HepG2 (cell line): ENCODE data around the gene EYA2. TPM values are rescaled to one million over a fixed set of nuclear protein-coding genes. Genes with fewer than 3 reads are reported as not detected.
A peak's percentile ranks its signal among the peaks of the same experiment; 100 is the strongest.

Experiments
- ATAC-seq: fragments of 200-7000 bp; cut with Tn5 transposase; 3 replicates; pipeline ENCODE4 v1.9.1; 2020; ENCODE audit warnings: mild to moderate bottlenecking, moderate library complexity
- BruUV-seq: library from RNA; stranded (reverse); fragments of 400-500 nt; replicated peaks from 2 replicates; lab custom pipeline; 2021; lab: Mats Ljungman, UMichigan
- CTCF ChIA-PET: fragments of 300-600 bp; formaldehyde crosslinking; extraction: SDS; loops from one replicate; lab custom pipeline; 2021; ENCODE audit warnings: low total read pairs, inconsistent platforms, low intra/inter-chr PET ratio; lab: Yijun Ruan, JAX
- POLR2A ChIA-PET: fragments of 350-600 bp; sonication (Branson Sonifier 250); formaldehyde crosslinking; loops from one replicate; lab custom pipeline; 2020; ENCODE audit warnings: antibody characterized with exemption, inconsistent platforms; lab: Yijun Ruan, JAX
- DNase-seq: peaks from one replicate; pipeline ENCODE4 v3.0.0-alpha.2; 2015; ENCODE audit warnings: low spot score
- FAIRE-seq: peaks from 3 replicates; lab custom pipeline; 2011; peaks lifted over from hg19 to GRCh38; lab: Jason Lieb, UNC
- H2AFZ ChIP-seq: one replicate; pipeline ENCODE4 v1.6.1; 2011; ENCODE audit warnings: low read length, inconsistent platforms
- H3K27ac ChIP-seq: fragments of 300-600 bp; 3 replicates; pipeline ENCODE4 v1.8.0; 2011; ENCODE audit warnings: mixed run types, mild to moderate bottlenecking, mixed read lengths, low read length, inconsistent platforms; ENCODE audit not compliant: insufficient read depth; ENCODE audit errors: extremely low read length
- H3K27me3 ChIP-seq, 2 experiments: fragments of 200-600 bp in 1 of 2; 2 replicates in 1 of 2; 3 replicates in 1 of 2; pipeline versions ENCODE4 v1.6.0 to v1.8.0; 2011; ENCODE audit warnings: low read length in 2 of 2, mild to moderate bottlenecking in 2 of 2, moderate library complexity in 2 of 2, inconsistent platforms in 1 of 2; ENCODE audit not compliant: insufficient read depth in 2 of 2, control insufficient read depth in 1 of 2
- H3K36me3 ChIP-seq, 2 experiments: fragments of 200-600 bp in 1 of 2; replicated peaks in 1 of 2; 2 replicates in 1 of 2; 3 replicates in 1 of 2; pipeline versions ENCODE4 v1.5.1 to v1.8.0; 2011; ENCODE audit warnings: low read length in 2 of 2, inconsistent platforms in 1 of 2; ENCODE audit not compliant: insufficient read depth in 2 of 2, control insufficient read depth in 1 of 2
- H3K4me1 ChIP-seq: 2 replicates; pipeline ENCODE4 v1.5.1; 2012; ENCODE audit warnings: low read length, inconsistent platforms; ENCODE audit not compliant: insufficient read depth
- H3K4me2 ChIP-seq: 2 replicates; pipeline ENCODE4 v1.6.0; 2011; ENCODE audit warnings: low read depth, low read length, inconsistent platforms
- H3K4me3 ChIP-seq, 3 experiments: fragments of 200-600 bp in 1 of 3; sonication (generic), shearing (Covaris generic) in 1 of 3; replicated peaks in 1 of 3; 2 replicates each; pipeline ENCODE4 v1.5.1; 2011 to 2016; ENCODE audit warnings: low read length in 3 of 3, inconsistent platforms in 2 of 3, low read depth in 2 of 3, mild to moderate bottlenecking in 2 of 3, control low read depth in 1 of 3, mixed read lengths in 1 of 3; ENCODE audit not compliant: insufficient read depth in 1 of 3
- H3K79me2 ChIP-seq: one replicate; pipeline ENCODE4 v1.6.1; 2011; ENCODE audit warnings: low read length, inconsistent platforms; ENCODE audit not compliant: insufficient read depth
- H3K9ac ChIP-seq: 2 replicates; pipeline ENCODE4 v1.6.0; 2011; ENCODE audit warnings: mild to moderate bottlenecking, low read depth, low read length, inconsistent platforms; ENCODE audit not compliant: insufficient read depth
- H3K9me3 ChIP-seq: 2 replicates; pipeline ENCODE4 v1.5.1; 2012; ENCODE audit warnings: mild to moderate bottlenecking, low read length
- H4K20me1 ChIP-seq: 2 replicates; pipeline ENCODE4 v1.6.0; 2011; ENCODE audit warnings: inconsistent platforms, mild to moderate bottlenecking, low read length, moderate library complexity; ENCODE audit not compliant: insufficient read depth
- HDAC1 ChIP-seq: sonication (generic); formaldehyde crosslinking; IDR thresholded peaks from 2 replicates; pipeline ENCODE4 v1.5.1; 2020; ENCODE audit warnings: mild to moderate bottlenecking, missing genetic modification reagents
- MAFF ChIP-seq: IDR thresholded peaks from 2 replicates; pipeline ENCODE4 v1.6.1; 2011; ENCODE audit warnings: low read depth, low read length, improper control_type of control experiment
- MXI1 ChIP-seq: IDR thresholded peaks from 3 replicates; pipeline ENCODE4 v1.6.1; 2012; ENCODE audit warnings: low read depth, low read length, inconsistent platforms, borderline replicate concordance
- NRL ChIP-seq: sonication (generic); formaldehyde crosslinking; IDR thresholded peaks from 2 replicates; pipeline ENCODE4 v1.5.0; 2020; ENCODE audit warnings: missing genetic modification reagents, mild to moderate bottlenecking, moderate library complexity, borderline replicate concordance
- RBM22 ChIP-seq: fragments of 200-400 bp; formaldehyde crosslinking; optimal IDR thresholded peaks from 2 replicates; pipeline ENCODE3; 2017; ENCODE audit warnings: mild to moderate bottlenecking, low read length, moderate library complexity
- RXRB ChIP-seq: IDR thresholded peaks from 2 replicates; pipeline ENCODE4 v1.6.1; 2016; ENCODE audit warnings: borderline replicate concordance, missing genetic modification reagents, missing compliant biosample characterization
- ZBTB33 ChIP-seq: sonication (generic); formaldehyde crosslinking; IDR thresholded peaks from 2 replicates; pipeline ENCODE4 v1.4.0; 2020; ENCODE audit warnings: missing genetic modification reagents
- ZNF24 ChIP-seq: fragments of 450-650 bp; IDR thresholded peaks from 2 replicates; pipeline ENCODE4 v1.6.1; 2017; ENCODE audit warnings: antibody characterized with exemption, mild to moderate bottlenecking
- ZNF589 ChIP-seq: sonication (generic); formaldehyde crosslinking; conservative IDR thresholded peaks from 2 replicates; pipeline ENCODE4 v1.8.0; 2022; ENCODE audit warnings: mild to moderate bottlenecking, moderate library complexity, missing genetic modification reagents
- ZNF784 ChIP-seq: sonication (generic); formaldehyde crosslinking; IDR thresholded peaks from 2 replicates; pipeline ENCODE4 v1.5.1; 2020; ENCODE audit warnings: missing genetic modification reagents, mild to moderate bottlenecking, borderline replicate concordance
- WGBS: methylation state at CpG from one replicate; pipeline ENCODE4 v1.1.6; 2017; ENCODE audit warnings: low lambda C conversion rate; 5-methylcytosine and 5-hydroxymethylcytosine counted together
- in situ Hi-C: cut with HindIII; loops from 2 replicates; pipeline ENCODE4 v1.10.0; 2017; ENCODE audit warnings: low pct_unique_long_range_greater_than_20kb; ENCODE audit not compliant: extremely low pct_ligation_motif_present
- intact Hi-C: fragments of 100-400 bp; cut with micrococcal nuclease; formaldehyde crosslinking; loops from one replicate; pipeline ENCODE4 v1.10.0; 2022; ENCODE audit not compliant: unreplicated experiment
- polyA plus RNA-seq, 8 experiments: library from polyadenylated mRNA; depleted of rRNA in 3 of 8; stranded (reverse) in 7 of 8; unstranded in 1 of 8; fragments of >200 nt; fragmentation: Illumina TruSeq in 4 of 8; extraction: Trizol in 4 of 8; gene quantifications; 2 replicates each; pipeline versions ENCODE4 v1.2.1 to v1.2.3, GENCODE V29; 2011 to 2016; ENCODE audit warnings: low read depth in 4 of 8, missing spikeins in 1 of 8, mixed read lengths in 1 of 8; ENCODE audit not compliant: insufficient read depth in 1 of 8
- total RNA-seq, 5 experiments: library from RNA; depleted of rRNA; stranded (reverse); fragments of >200 nt; fragmentation: Illumina TruSeq; extraction: Trizol; gene quantifications; 2 replicates each; pipeline ENCODE4 v1.2.3, GENCODE V29; 2016; ENCODE audit warnings: low read depth in 1 of 5
- TF ChIP-seq, protein P1 (sequence below): sonication (generic); formaldehyde crosslinking; IDR thresholded peaks from 2 replicates; pipeline ENCODE4 v1.4.0; 2020; ENCODE audit warnings: missing genetic modification reagents, borderline replicate concordance
- TF ChIP-seq, protein P2 (sequence below): sonication (generic); formaldehyde crosslinking; IDR thresholded peaks from 2 replicates; pipeline ENCODE4 v1.4.0; 2020; ENCODE audit warnings: mild to moderate bottlenecking, low read depth, missing genetic modification reagents

EYA2 gene
- total and polyA plus RNA-seq, 2 of the 13 experiments (the other 11 are each of a cell fraction or from before 2014, with no cell fraction given) = not detected

DNA sequence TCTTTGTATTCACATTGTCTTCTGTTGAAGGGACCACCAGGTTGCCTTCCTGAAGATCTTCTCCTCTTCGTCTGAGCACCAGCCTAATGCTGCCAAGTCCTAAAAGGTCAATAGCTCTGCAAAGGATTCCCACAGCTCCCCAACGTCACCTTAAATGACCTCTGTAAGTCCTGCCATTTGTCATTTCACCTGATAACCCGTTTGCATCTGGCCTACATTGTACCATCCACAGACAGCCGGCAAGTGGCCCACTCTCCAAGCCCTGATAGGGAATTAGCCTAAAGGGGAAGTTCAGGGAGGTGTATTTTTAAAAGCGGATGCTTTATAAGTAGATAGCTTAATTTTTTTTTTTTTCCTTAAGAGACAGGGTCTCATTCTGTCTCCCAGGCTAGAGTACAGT, 334.0 kb downstream of the EYA2 start:
- intact Hi-C loops = no loop called here
- Histone ChIP-seq H3K27ac (no peak overlapping the region), H3K4me3 (no peak overlapping the region), H3K79me2 (peaks cover 7% of the 10 kb centered on the region), H3K9me3 (no peaks in the 10 kb centered on the region), H2AFZ (no peak overlapping the region), H3K36me3 (peaks cover 57 to 81% of the 10 kb centered on the region in 2 experiments), H3K27me3 (no peaks in the 10 kb centered on the region), H3K4me1 (peaks cover 39% of the 10 kb centered on the region), H3K4me2 (no peak overlapping the region), H3K9ac (no peak overlapping the region)
- 98% methylated on average over 5 of the region's 5 CpGs for WGBS
- BruUV-seq = no TSS peak
- CTCF ChIA-PET = no interaction called here
- no peak for FAIRE-seq
- no peak for DNase-seq
- ATAC-seq = no peak
- POLR2A ChIA-PET = no interaction called here
- TF ChIP-seq RBM22 (peak; percentile 95), ZNF24 (no peak)
- TF ChIP-seq, protein P1, sequence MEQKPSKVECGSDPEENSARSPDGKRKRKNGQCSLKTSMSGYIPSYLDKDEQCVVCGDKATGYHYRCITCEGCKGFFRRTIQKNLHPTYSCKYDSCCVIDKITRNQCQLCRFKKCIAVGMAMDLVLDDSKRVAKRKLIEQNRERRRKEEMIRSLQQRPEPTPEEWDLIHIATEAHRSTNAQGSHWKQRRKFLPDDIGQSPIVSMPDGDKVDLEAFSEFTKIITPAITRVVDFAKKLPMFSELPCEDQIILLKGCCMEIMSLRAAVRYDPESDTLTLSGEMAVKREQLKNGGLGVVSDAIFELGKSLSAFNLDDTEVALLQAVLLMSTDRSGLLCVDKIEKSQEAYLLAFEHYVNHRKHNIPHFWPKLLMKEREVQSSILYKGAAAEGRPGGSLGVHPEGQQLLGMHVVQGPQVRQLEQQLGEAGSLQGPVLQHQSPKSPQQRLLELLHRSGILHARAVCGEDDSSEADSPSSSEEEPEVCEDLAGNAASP = peak; percentile 44; the same call in 1 of the 2 replicates
- TF ChIP-seq, all 625 proteins: peak for 2
- H4K20me1 ChIP-seq = peaks cover 44% of the 10 kb centered on the region
- in situ Hi-C loops = no loop called here

GRCh38 chr20:47230811-47231256, 336.2 kb downstream of the EYA2 start:
- ATAC-seq = no peak
- Histone ChIP-seq H2AFZ (no peak overlapping the region), H4K20me1 (peaks cover 49% of the 10 kb centered on the region), H3K27me3 (no peaks in the 10 kb centered on the region), H3K9ac (no peak overlapping the region), H3K36me3 (peaks cover 56 to 82% of the 10 kb centered on the region in 2 experiments), H3K79me2 (peaks cover 7% of the 10 kb centered on the region), H3K27ac (no peak overlapping the region), H3K9me3 (no peaks in the 10 kb centered on the region), H3K4me3 (no peak overlapping the region), H3K4me2 (no peak overlapping the region), H3K4me1 (peaks cover 41% of the 10 kb centered on the region)
- intact Hi-C loops (loop anchor here (5.0 kb wide), 2 partner anchors 41 to 86 kb away; no protein-coding TSS in a partner anchor), in situ Hi-C loops (no loop called here)
- no peak for FAIRE-seq
- ChIA-PET POLR2A (no interaction called here), CTCF (no interaction called here)
- no TSS peak for BruUV-seq
- 98% methylated on average over 8 of the region's 8 CpGs for WGBS
- DNase-seq = no peak
- TF ChIP-seq MXI1 = no peak
- no peak for TF ChIP-seq ZNF784 (CRISPR knock-in tag)
- peak; percentile 35; the same call in 1 of the 2 replicates for TF ChIP-seq MAFF
- TF ChIP-seq NRL (CRISPR knock-in tag) = 0 out of 2 replicates have a peak, but pooled peaks have one; percentile 33
- TF ChIP-seq ZNF589 = no peak
- no peak for TF ChIP-seq RXRB
- peak; percentile 56; the same call in 1 of the 2 replicates for TF ChIP-seq ZBTB33
- TF ChIP-seq, protein P2, sequence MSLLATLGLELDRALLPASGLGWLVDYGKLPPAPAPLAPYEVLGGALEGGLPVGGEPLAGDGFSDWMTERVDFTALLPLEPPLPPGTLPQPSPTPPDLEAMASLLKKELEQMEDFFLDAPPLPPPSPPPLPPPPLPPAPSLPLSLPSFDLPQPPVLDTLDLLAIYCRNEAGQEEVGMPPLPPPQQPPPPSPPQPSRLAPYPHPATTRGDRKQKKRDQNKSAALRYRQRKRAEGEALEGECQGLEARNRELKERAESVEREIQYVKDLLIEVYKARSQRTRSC (CRISPR knock-in tag) = no peak
- no peak for TF ChIP-seq HDAC1 (CRISPR knock-in tag)
